Measurements from ENCODE around the gene LZTFL1.

LZTFL1 gene

GRCh38 chr3:45792036-45792435 is 49.9 kb downstream of the LZTFL1 start:
- FAIRE-seq: no peak
- no peak for DNase-seq (ENCODE audit: extremely low spot score, insufficient read length, low read depth)

DNA sequence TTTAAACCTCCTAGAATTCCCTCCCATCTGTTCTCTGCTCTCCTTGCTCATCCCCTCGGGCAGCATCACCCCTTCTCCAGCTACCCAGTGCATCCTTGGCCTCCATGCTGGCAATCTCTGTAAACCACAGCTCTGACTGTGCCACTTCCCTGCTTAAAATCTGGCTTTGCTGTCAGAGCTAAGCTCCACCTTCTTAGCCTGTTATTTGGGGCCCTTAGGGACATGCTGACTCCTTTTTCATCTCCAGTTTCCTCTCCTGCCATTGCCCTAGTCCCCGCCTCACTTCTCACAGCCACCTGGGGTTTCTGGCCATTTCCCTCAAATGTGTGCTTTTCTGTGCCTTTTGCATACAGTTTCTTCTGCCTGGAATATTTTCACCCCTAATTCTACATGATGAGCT is 51.3 kb downstream of the LZTFL1 start:
- FAIRE-seq: no peak

GRCh38 chr3:45789235-45789812 is 52.6 kb downstream of the LZTFL1 start:
- FAIRE-seq (no peak), DNase-seq (ENCODE audit: extremely low spot score, insufficient read length, low read depth) (no peak)

More for the DNA sequence above, 51.3 kb downstream of the LZTFL1 start:
- DNase-seq (ENCODE audit: extremely low spot score, insufficient read length, low read depth): no peak

DNA sequence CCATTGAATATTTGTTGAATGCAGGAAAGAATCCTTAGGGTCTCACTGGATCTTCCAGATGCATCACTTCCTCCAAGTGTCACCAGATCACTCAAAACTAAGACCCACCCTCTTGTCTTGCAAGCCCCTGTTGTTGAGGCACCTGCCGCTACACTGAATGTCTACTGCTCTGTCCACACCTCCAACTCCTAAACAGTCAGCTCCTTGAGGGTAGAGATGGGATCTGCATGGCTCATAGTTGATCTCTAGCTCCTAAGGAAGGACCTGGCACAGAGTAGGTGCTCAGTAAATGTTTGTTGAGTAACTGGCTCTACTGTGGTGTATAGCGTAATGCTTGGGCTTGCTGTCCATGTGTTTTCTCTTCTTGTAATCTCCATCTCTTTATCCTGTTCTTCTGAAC is 54.4 kb downstream of the LZTFL1 start:
- FAIRE-seq (no peak), DNase-seq (ENCODE audit: extremely low spot score, insufficient read length, low read depth) (no peak)

- FAIRE-seq (no peak), DNase-seq (ENCODE audit: extremely low spot score, insufficient read length, low read depth) (no peak)
Measured at GRCh38 chr3:45786801-45787495, 55.0 kb downstream of the LZTFL1 start.

- FAIRE-seq: no peak
- DNase-seq (ENCODE audit: extremely low spot score, insufficient read length, low read depth): no peak
Measured at GRCh38 chr3:45785605-45786150, 56.2 kb downstream of the LZTFL1 start.

GRCh38 chr3:45783667-45784066 is 58.3 kb downstream of the LZTFL1 start:
- DNase-seq (ENCODE audit: extremely low spot score, insufficient read length, low read depth) (no peak), FAIRE-seq (no peak)

DNA sequence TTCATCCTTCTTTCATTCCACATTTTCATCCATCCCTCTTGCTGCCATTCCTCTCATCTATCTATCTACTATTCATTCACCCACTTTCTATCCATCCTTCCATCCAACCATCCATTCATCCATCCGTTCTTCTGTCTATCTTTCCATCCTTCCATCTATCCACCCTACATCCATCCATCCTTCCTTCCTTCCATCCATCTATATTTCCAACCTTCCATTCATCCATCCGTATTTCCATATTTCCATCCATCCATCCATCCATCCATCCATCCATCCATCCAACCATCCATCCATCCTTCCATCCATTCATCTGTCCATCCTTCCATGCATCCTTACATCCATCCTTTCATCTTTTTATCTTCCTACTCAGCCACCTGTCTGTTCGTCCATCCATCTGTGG is 59.5 kb downstream of the LZTFL1 start:
- FAIRE-seq (no peak), DNase-seq (ENCODE audit: extremely low spot score, insufficient read length, low read depth) (no peak)

GRCh38 chr3:45781841-45782240 is 60.1 kb downstream of the LZTFL1 start:
- DNase-seq (ENCODE audit: extremely low spot score, insufficient read length, low read depth) (no peak), FAIRE-seq (no peak)

- no peak for FAIRE-seq
Measured at GRCh38 chr3:45781271-45781670, 60.6 kb downstream of the LZTFL1 start.

GRCh38 chr3:45779746-45780735 is 61.9 kb downstream of the LZTFL1 start:
- no peak for FAIRE-seq
- DNase-seq (ENCODE audit: extremely low spot score, insufficient read length, low read depth): no peak

More at GRCh38 chr3:45781271-45781670, 60.6 kb downstream of the LZTFL1 start:
- no peak for DNase-seq (ENCODE audit: extremely low spot score, insufficient read length, low read depth)

GRCh38 chr3:45778761-45779201 is 63.1 kb downstream of the LZTFL1 start:
- FAIRE-seq (no peak), DNase-seq (ENCODE audit: extremely low spot score, insufficient read length, low read depth) (no peak)

DNA sequence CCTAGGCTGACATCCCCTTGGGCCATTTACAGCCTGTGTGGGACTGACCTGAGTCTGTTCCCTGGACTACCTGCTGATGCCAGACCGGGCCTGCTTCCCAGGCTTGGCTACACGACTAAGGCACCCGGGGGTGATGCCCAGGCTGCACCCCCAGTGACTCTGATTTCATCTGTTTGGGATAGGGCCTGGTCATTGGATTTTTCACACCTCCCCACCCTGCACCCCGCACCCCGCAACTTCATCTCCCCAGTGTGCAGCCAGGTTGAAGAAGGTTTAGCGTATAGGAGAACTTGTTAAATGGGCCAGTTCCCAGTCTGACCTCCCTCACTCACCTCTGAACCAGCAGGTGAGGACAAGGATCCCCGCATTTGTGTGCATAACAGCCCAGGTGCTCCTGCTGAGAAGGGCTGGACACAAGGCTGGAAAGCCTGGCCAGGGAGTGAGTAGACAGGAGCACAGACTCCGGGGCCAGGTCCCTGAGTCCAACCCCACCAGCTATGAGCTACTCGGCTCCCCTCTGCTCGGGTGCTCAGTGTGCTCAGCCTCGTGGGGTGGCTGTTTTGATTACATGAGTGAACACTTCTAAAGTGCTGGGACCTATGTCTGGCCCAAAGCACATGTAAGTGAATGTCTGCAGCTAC is 64.1 kb downstream of the LZTFL1 start:
- FAIRE-seq (no peak), DNase-seq (ENCODE audit: extremely low spot score, insufficient read length, low read depth) (no peak)

DNA sequence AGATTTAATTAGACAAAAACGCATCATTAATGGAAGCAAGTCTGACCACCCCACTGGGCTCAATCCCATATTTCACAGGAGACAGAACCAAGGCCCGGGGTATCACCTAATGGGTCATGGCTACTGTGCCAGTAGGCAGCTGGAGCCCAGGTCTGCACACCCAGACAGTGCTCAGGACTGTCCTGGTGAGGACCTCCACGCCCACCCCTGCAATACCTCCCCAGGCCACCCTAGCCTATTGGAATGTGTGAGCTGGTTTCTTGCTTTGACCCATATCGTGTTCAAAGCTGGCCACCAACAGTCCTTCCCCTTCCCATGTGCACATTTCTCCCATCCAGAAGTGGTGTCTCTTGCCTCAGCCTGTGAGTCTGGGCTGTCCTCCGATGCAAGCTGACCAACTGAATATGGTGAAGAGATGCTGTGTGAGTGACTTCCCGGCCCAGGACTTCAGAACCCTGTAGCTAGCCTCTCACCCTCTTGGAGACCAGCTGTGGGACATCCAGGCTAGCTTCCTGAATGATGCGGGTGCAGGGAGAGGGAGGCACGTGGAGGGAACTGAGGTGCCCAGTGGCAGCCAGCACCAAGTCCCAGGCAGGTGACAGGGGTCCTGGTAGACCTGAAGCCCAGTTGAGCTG is 64.7 kb downstream of the LZTFL1 start:
- FAIRE-seq: no peak
- no peak for DNase-seq (ENCODE audit: extremely low spot score, insufficient read length, low read depth)

DNA sequence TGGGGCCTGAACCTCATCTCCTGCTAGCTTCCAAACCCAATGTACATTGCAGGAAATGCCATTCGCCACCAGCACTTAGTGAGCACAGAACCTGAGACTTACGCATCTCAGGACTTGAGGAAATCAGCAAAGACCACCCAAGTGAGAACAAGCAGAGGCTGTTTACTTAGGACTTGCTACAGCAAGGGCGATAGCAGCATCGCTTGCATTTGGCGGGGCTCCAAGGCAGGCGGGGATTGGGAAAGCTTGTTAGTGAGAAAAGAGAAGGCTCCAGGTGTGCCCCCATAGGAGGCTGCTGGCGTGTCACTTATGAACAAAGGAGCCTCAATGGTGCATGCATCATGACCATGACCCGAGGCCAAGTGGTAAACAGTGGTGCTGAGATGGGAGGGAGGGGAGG is 65.3 kb downstream of the LZTFL1 start:
- no peak for DNase-seq (ENCODE audit: extremely low spot score, insufficient read length, low read depth)
- no peak for FAIRE-seq

DNA sequence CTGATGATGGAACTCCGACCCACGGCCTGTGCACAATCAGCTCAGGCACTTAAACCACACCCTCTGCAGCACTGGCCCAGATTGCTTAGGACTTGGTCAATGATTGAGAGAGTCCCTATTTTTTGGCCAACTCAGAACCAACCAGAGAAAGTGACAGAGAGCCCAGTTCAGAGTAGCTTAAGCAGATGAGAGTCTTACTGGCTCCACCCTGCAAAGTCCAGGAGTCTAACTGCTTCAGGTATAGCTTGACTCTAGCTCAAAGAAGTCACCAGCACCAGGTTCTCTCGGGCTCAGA is 65.7 kb downstream of the LZTFL1 start:
- FAIRE-seq: no peak

DNA sequence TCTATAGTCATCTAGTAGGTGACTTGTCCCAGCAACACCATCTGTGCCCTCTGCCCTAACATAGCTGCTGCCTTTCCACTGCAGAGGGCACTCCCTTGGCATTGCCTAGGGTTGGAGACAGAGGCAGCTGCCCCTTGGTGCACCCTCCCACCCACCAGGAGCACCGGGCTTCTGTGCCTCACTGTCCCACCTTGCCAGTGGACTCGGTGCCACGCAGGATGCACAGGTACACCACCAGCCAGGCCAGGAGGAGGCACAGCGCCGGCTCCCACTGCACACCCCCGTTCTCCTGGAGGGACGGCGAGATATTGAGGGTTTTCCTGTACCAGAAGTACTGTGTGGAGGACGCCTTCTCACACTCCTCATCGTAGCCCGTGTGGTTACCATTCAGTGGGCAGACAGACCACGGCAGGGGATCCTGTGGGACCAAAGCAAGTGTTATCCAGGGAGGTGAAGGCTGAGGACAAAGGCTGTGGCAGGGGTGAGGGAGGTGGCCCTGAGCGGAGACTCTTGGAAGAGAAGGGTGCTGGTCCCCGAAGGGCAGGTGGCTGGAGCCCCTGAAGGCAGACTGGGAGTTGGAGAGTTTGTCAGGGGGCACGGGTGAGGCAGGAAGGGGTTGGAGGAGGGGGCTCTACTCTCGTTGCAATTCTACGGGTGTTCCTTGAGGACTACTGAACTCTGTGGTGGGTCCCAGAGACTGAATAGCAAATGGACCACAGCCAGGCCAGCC is 66.2 kb downstream of the LZTFL1 start:
- DNase-seq (ENCODE audit: extremely low spot score, insufficient read length, low read depth): no peak
- FAIRE-seq: no peak

More for the DNA sequence above, 65.7 kb downstream of the LZTFL1 start:
- DNase-seq (ENCODE audit: extremely low spot score, insufficient read length, low read depth): no peak

DNA sequence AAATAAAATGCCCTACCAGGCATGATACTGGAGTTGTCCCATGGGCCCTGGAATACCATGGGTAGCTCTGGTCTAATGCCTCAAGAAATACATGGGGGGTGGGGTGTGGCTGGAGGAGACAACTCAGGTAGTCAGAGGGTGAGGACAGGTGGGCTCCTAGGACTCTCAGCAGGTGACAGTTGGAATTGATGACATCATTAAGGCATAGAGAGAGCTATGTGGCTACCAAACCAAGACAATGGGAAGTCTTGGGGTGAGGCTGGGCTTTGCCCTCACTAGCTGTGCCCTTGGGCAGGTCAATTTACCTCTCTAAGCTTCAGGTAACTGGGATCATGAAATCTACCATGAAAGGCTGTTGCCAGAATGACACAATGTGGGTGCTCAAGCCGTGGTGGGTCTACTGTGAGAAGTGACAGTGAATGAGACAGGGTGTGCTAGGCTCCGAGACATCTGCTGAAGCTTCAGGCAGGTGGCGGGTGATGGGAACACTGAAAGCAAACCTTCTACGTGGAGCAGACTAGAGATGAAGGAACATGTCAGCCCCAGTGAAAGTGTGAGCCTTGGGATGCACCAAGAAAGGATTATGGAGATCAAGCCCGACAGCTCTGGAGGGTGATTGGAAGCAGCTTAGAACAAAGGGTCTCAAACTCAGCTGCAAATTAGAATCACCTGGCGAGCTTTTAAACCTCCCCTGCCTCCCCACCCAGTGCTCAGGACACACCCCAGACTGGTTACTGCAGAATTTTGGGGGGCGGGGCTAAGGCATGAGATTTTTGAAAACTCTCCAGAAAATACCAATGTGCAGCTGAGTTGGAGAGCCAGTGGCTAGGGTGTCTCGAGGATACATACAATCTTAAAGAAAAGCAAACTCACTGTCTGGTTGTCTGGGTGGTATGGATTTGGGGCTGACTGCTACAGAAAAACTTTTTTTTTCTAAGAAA is 67.1 kb downstream of the LZTFL1 start:
- no peak for DNase-seq (ENCODE audit: extremely low spot score, insufficient read length, low read depth)
- FAIRE-seq: no peak

Data from GM18507 (cell line).